Peyer's patch (tissue), 4 donors: Measurements from ENCODE around the gene PAIP2.

Experiments used
- CTCF ChIP-seq, 6 experiments: fragments of 450-650 bp in 4 of 6; fragments of 200-600 bp in 2 of 6; sonication (generic) in 1 of 6; IDR thresholded peaks; one replicate each; pipeline ENCODE4 v1.5.1; 2017 to 2019; ENCODE audit warnings: antibody characterized with exemption in 6 of 6, mild to moderate bottlenecking in 3 of 6, moderate library complexity in 1 of 6
- POLR2A ChIP-seq, 2 donors: fragments of 450-650 bp; IDR thresholded peaks; one replicate each; pipeline ENCODE4 v1.5.1; 2017; ENCODE audit warnings: antibody characterized with exemption in 2 of 2, mild to moderate bottlenecking in 2 of 2, moderate library complexity in 2 of 2

GRCh38 chr5:139296862-139297326 is 44.8 kb upstream of the PAIP2 start:
- TF ChIP-seq CTCF (IDR thresholded peaks at IDR 0.05) (no peak), POLR2A (IDR thresholded peaks at IDR 0.05) (no peak)
